Omental fat pad (tissue), 4 donors: ENCODE measurements around the gene NCAM1. TPM values are rescaled to one million over a fixed set of nuclear protein-coding genes. Genes with fewer than 3 reads are reported as not detected.

ENCODE experiments used
- ATAC-seq: fragments of 150-250 bp; one replicate; pipeline ENCODE4 v1.9.1; 2016; ENCODE audit warnings: mild to moderate bottlenecking, moderate library complexity; ENCODE audit not compliant: low FRiP score
- DNase-seq: peaks from one replicate; pipeline ENCODE4 v3.0.0-alpha.2; 2019; ENCODE audit warnings: low spot score
- total RNA-seq, 4 donors: library from RNA; depleted of rRNA; stranded (reverse); fragments of >200 nt; gene quantifications; one replicate each; pipeline ENCODE4 v1.1.0, GENCODE V29; 2016
- TF ChIP-seq, protein P1 (sequence below), 3 donors: fragments of 450-650 bp; IDR thresholded peaks; one replicate each; pipeline ENCODE4 v1.5.1; 2016 to 2017; ENCODE audit warnings: antibody characterized with exemption in 3 of 3, mild to moderate bottlenecking in 3 of 3, moderate library complexity in 2 of 3

Gene NCAM1
- total RNA-seq, 4 donors from 2014 or later = 3.8 to 10.9 (median 7.9) TPM

GRCh38 chr11:113112307-113112706, 151.1 kb downstream of the NCAM1 start:
- ATAC-seq (no peak), DNase-seq (no peak)
- TF ChIP-seq, protein P1, sequence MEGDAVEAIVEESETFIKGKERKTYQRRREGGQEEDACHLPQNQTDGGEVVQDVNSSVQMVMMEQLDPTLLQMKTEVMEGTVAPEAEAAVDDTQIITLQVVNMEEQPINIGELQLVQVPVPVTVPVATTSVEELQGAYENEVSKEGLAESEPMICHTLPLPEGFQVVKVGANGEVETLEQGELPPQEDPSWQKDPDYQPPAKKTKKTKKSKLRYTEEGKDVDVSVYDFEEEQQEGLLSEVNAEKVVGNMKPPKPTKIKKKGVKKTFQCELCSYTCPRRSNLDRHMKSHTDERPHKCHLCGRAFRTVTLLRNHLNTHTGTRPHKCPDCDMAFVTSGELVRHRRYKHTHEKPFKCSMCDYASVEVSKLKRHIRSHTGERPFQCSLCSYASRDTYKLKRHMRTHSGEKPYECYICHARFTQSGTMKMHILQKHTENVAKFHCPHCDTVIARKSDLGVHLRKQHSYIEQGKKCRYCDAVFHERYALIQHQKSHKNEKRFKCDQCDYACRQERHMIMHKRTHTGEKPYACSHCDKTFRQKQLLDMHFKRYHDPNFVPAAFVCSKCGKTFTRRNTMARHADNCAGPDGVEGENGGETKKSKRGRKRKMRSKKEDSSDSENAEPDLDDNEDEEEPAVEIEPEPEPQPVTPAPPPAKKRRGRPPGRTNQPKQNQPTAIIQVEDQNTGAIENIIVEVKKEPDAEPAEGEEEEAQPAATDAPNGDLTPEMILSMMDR (IDR thresholded peaks at IDR 0.05) = no peak

- TF ChIP-seq, protein P1 (IDR thresholded peaks at IDR 0.05) = no peak
- no peak for DNase-seq
- ATAC-seq = peak; percentile 83
Measured at GRCh38 chr11:113113801-113114704, 152.8 kb downstream of the NCAM1 start.

DNA sequence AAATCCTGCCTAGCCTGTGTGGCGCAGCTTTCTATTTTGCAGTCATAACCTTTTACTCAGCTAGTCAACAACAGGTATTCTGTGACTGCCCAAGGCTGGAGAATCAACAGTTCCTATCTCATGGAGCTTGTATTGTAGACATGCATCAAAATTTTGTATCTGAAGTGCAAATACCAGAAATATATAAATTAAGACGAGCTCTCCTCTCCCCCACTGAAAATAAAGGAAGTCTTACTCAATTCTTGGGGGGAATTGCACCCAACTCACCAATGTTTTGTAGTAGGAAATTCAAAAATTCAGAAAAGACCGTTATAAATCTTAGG, 153.4 kb downstream of the NCAM1 start:
- DNase-seq = no peak
- ATAC-seq = no peak
- TF ChIP-seq, protein P1 (IDR thresholded peaks at IDR 0.05) = no peak

DNA sequence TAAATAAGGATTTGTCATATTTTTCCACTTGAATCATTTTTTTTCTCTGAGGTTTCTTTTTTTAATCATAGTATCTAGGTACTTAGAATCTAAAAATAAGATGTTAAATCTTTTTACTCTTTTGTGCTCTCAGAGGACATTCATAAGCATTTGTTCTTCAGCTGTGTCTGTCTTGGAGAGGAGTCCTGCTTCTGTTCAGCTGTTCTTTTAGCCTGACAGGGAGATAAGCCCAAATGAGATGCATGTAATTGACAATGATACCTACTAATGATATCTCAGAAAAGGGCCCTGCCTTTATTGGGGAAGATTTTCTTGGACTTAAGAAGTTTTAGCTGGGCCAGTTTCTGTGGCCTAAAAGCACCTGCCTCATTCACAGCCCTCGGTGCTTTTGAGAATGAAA, 156.9 kb downstream of the NCAM1 start:
- TF ChIP-seq, protein P1 (IDR thresholded peaks at IDR 0.05) = no peak
- DNase-seq (no peak), ATAC-seq (no peak)

- ATAC-seq (no peak), DNase-seq (no peak)
- TF ChIP-seq, protein P1 (IDR thresholded peaks at IDR 0.05) = no peak
Measured at GRCh38 chr11:113119074-113119473, 157.9 kb downstream of the NCAM1 start.

- no peak for DNase-seq
- ATAC-seq = no peak
- TF ChIP-seq, protein P1 (IDR thresholded peaks at IDR 0.05) = no peak
Measured at GRCh38 chr11:113119966-113120736, 158.9 kb downstream of the NCAM1 start.
